H1 (cell line): Measurements from ENCODE around the gene TRIOBP. TPM values are rescaled to one million over a fixed set of nuclear protein-coding genes. Genes with fewer than 3 reads are reported as not detected.
A peak's percentile ranks its signal among the peaks of the same experiment; 100 is the strongest.

ENCODE experiments used
- ASH2L ChIP-seq: fragments of 200-600, 300-600 bp; sonication (generic); IDR thresholded peaks from one replicate; pipeline ENCODE4 v1.7.1; 2017; ENCODE audit warnings: low read length
- CHD1 ChIP-seq: IDR thresholded peaks from 2 replicates; pipeline ENCODE4 v1.6.1; 2012; ENCODE audit warnings: low read depth, low read length, improper control_type of control experiment
- CTBP2 ChIP-seq: IDR thresholded peaks from 2 replicates; pipeline ENCODE4 v1.7.0; 2011; ENCODE audit warnings: borderline replicate concordance, mild to moderate bottlenecking, moderate library complexity, mixed read lengths, low read length; ENCODE audit not compliant: insufficient read depth, insufficient read length
- E2F6 ChIP-seq: IDR thresholded peaks from 2 replicates; pipeline ENCODE4 v1.6.1; 2012; ENCODE audit warnings: inconsistent platforms
- EZH2 ChIP-seq: fragments of 200-600 bp; sonication (generic); IDR thresholded peaks from 2 replicates; pipeline ENCODE4 v1.7.1; 2012; ENCODE audit warnings: low read depth, mild to moderate bottlenecking, moderate library complexity, low read length, inconsistent platforms; ENCODE audit not compliant: severe bottlenecking
- HDAC2 ChIP-seq, 2 experiments: fragments of 300-600 bp in 1 of 2; sonication (generic) in 1 of 2; IDR thresholded peaks; 2 replicates each; pipeline ENCODE4 v1.6.1; 2011 to 2012; ENCODE audit warnings: low read depth in 2 of 2, low read length in 2 of 2, mild to moderate bottlenecking in 2 of 2, moderate library complexity in 2 of 2, borderline replicate concordance in 1 of 2, inconsistent platforms in 1 of 2
- HDAC6 ChIP-seq: IDR thresholded peaks from one replicate; pipeline ENCODE4 v1.7.1; 2012; ENCODE audit warnings: low read depth, mild to moderate bottlenecking, inconsistent platforms, low read length, moderate library complexity
- KDM4A ChIP-seq: IDR thresholded peaks from one replicate; pipeline ENCODE4 v1.7.1; 2012; ENCODE audit warnings: low read depth, mild to moderate bottlenecking, moderate library complexity, low read length, inconsistent platforms; ENCODE audit not compliant: severe bottlenecking
- POLR2A ChIP-seq, 2 experiments: IDR thresholded peaks; 1 replicate in 1 of 2; 2 replicates in 1 of 2; pipeline ENCODE4 v1.6.1; 2011; ENCODE audit warnings: low read depth in 2 of 2, low read length in 2 of 2, mild to moderate bottlenecking in 2 of 2; ENCODE audit errors: control extremely low read depth in 1 of 2
- RAD21 ChIP-seq, 2 experiments: IDR thresholded peaks in 1 of 2; conservative IDR thresholded peaks in 1 of 2; 2 replicates each; pipeline ENCODE4 v1.6.1; 2011; ENCODE audit warnings: low read depth in 2 of 2, low read length in 2 of 2, improper control_type of control experiment in 1 of 2, inconsistent platforms in 1 of 2, mild to moderate bottlenecking in 1 of 2, moderate library complexity in 1 of 2
- RBBP5 ChIP-seq: IDR thresholded peaks from 2 replicates; pipeline ENCODE4 v1.7.1; 2012; ENCODE audit warnings: low read depth, mild to moderate bottlenecking, inconsistent platforms, low read length, moderate library complexity, borderline replicate concordance
- SUZ12 ChIP-seq: fragments of 200-600 bp; sonication (generic); IDR thresholded peaks from 2 replicates; pipeline ENCODE4 v1.6.1; 2012; ENCODE audit warnings: mild to moderate bottlenecking, inconsistent platforms, low read length, moderate library complexity, mixed read lengths
- TAF1 ChIP-seq: IDR thresholded peaks from 2 replicates; pipeline ENCODE4 v1.6.1; 2011; ENCODE audit warnings: mild to moderate bottlenecking, low read depth, low read length
- TBP ChIP-seq: IDR thresholded peaks from 2 replicates; pipeline ENCODE4 v1.6.1; 2011; ENCODE audit warnings: low read depth, low read length, improper control_type of control experiment
- TEAD4 ChIP-seq: IDR thresholded peaks from 2 replicates; pipeline ENCODE4 v1.6.1; 2012; ENCODE audit warnings: low read depth, low read length, inconsistent platforms, mixed read lengths
- polyA plus RNA-seq, 7 experiments: library from polyadenylated mRNA; depleted of rRNA in 3 of 7; stranded (reverse) in 5 of 7; unstranded in 2 of 7; fragments of >200 nt in 5 of 7; fragments of 200-250 nt in 2 of 7; gene quantifications; 1 replicate in 5 of 7; 2 replicates in 1 of 7; 4 replicates in 1 of 7; pipeline versions ENCODE4 v1.2.1 to v1.2.3, GENCODE V29; 2011 to 2013; ENCODE audit warnings: missing spikeins in 2 of 7, mixed read lengths in 2 of 7
- total RNA-seq: library from RNA; stranded (reverse); fragmentation: NEBNext Ultra II Directional; extraction: Animal tissue kit (Norgen Biotek cat#: 25700); gene quantifications from 2 replicates; pipeline ENCODE4 v1.2.1, GENCODE V29; 2021
- TF ChIP-seq, protein P1 (sequence below), 3 experiments: IDR thresholded peaks; 1 replicate in 2 of 3; 2 replicates in 1 of 3; pipeline versions ENCODE4 v1.5.1 to v1.6.1; 2011; ENCODE audit warnings: low read length in 3 of 3, mild to moderate bottlenecking in 3 of 3, inconsistent platforms in 2 of 3, low read depth in 1 of 3, moderate library complexity in 1 of 3; ENCODE audit not compliant: insufficient read depth in 1 of 3; ENCODE audit errors: control extremely low read depth in 1 of 3

TRIOBP gene
- total and polyA plus RNA-seq, 2 of the 8 experiments (the other 6 are each of a cell fraction or from before 2014, with no cell fraction given), result 18.2 to 27.3 TPM

- TF ChIP-seq POLR2A (IDR thresholded peaks at IDR 0.05; ENCODE audit: control extremely low read depth in 1 of 2, low read depth in 2 of 2, low read length in 2 of 2) (0 out of 3 replicates have a peak, but pooled peaks of 1 of the 2 experiments have one; percentile 21), EZH2 (peak; percentile 46), RAD21 (IDR thresholded peaks at IDR 0.05 in 1 of 2, conservative IDR thresholded peaks at IDR 0.05 in 1 of 2; ENCODE audit: low read depth in 2 of 2, low read length in 2 of 2) (peak in 1 of 2 experiments; percentile 15; a peak in 1 of 4 replicates), ASH2L (peak; percentile 72), TEAD4 (no peak), SUZ12 (no peak; the same call in 1 of the 2 replicates), RBBP5 (peak; percentile 65; the same call in 1 of the 2 replicates), HDAC2 (IDR thresholded peaks at IDR 0.05; ENCODE audit: borderline replicate concordance in 1 of 2, low read depth in 2 of 2, low read length in 2 of 2) (peak in 1 of 2 experiments; percentile 88; a peak in 2 of 4 replicates), KDM4A (peak; percentile 80), HDAC6 (no peak), CHD1 (no peak), CTBP2 (no peak), TBP (peak; percentile 61; the same call in 1 of the 2 replicates), E2F6 (peak; percentile 88), TAF1 (0 out of 2 replicates have a peak, but pooled peaks have one; percentile 34)
- TF ChIP-seq, protein P1, sequence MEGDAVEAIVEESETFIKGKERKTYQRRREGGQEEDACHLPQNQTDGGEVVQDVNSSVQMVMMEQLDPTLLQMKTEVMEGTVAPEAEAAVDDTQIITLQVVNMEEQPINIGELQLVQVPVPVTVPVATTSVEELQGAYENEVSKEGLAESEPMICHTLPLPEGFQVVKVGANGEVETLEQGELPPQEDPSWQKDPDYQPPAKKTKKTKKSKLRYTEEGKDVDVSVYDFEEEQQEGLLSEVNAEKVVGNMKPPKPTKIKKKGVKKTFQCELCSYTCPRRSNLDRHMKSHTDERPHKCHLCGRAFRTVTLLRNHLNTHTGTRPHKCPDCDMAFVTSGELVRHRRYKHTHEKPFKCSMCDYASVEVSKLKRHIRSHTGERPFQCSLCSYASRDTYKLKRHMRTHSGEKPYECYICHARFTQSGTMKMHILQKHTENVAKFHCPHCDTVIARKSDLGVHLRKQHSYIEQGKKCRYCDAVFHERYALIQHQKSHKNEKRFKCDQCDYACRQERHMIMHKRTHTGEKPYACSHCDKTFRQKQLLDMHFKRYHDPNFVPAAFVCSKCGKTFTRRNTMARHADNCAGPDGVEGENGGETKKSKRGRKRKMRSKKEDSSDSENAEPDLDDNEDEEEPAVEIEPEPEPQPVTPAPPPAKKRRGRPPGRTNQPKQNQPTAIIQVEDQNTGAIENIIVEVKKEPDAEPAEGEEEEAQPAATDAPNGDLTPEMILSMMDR (IDR thresholded peaks at IDR 0.05; ENCODE audit: control extremely low read depth in 1 of 3, insufficient read depth in 1 of 3, low read depth in 1 of 3, low read length in 3 of 3), result peak; percentile 47 to 48 (median 48)
- TF ChIP-seq, all 59 proteins: peak for 15
These were observed 121.7 kb downstream of the TRIOBP start (continued) for GRCh38 chr22:37818409-37819104.
